Measurements from ENCODE around the gene SEC61A2.
A peak's percentile ranks its signal among the peaks of the same experiment; 100 is the strongest.

Gene SEC61A2

DNA sequence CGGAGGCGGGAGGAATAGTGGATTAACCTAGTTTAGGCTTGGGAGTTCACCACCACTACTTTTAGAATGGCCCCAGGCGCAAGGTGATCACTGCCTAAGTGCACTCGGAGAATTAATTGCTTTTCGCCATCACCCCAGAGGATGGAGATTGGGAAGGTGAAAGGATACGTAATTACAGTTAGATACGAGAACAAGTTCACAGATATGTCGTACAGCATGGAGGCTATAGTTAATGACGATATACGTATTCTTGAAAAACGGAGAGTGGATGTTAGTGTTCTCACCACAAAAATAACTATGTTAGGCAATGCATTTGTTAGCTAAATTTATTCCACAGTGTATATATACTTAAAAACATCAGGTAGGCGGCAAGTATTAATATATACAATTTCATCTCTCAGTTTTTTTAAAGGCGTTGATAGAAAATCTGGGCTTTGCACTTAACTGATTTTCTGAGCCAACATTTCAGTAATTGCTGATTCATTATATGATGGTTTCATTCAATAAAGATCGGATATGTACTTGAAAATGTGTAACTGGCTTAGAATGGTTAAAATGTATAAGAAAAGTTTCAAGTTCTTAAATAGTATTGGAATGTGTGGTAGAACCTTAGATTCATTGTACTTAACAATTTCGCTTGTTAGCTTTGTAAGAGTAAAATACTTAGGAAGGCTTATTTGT, 67.2 kb downstream of the SEC61A2 start:
- TF ChIP-seq EZH2phosphoT487 (IDR thresholded peaks at IDR 0.05; ENCODE audit: borderline replicate concordance) (no peak), CTCF (conservative IDR thresholded peaks at IDR 0.05; ENCODE audit: low read length) (no peak)
- H3K36me3 ChIP-seq (ENCODE audit: insufficient read depth, low read length) = peaks cover 17% of the 10 kb centered on the region
- peaks cover 27% of the 10 kb centered on the region for H4K20me1 ChIP-seq (ENCODE audit: insufficient read depth, low read length, poor library complexity, severe bottlenecking)

DNA sequence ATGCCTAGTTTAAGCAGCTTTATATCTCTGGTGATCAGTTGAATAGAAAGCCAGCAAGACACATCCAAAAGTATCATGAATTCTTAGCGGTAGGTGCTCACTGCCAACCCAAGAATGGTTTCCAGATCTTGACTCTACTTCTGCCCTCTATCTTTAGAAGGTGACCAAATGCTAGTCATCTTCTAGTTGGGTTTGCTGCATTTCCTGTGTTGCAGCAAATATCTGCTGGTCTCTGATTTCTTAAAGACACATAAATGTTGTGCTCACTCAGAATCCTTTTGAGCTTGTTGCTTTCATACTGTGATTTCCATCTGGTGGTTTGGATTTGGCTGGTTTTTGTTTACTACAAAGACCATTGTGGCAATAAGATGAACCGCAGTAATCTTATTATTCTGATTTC, 68.7 kb downstream of the SEC61A2 start:
- H3K4me2 ChIP-seq (ENCODE audit: low read depth, low read length, poor library complexity, severe bottlenecking) = peak overlapping the region; percentile 75
- peaks cover 29% of the 10 kb centered on the region for H3K36me3 ChIP-seq (ENCODE audit: insufficient read depth, low read length)
- no peaks in the 10 kb centered on the region for H3K9me3 ChIP-seq (ENCODE audit: insufficient read depth, low read depth, low read length)
- peaks cover 90% of the 10 kb centered on the region for H3K79me2 ChIP-seq (ENCODE audit: insufficient read depth, low read length)
- no peaks in the 10 kb centered on the region for H3K9me2 ChIP-seq (replicated peaks; ENCODE audit: low read depth, low read length)
- H2AFZ ChIP-seq (ENCODE audit: low read length) = no peak overlapping the region
- H3K4me1 ChIP-seq (ENCODE audit: insufficient read depth, low read length, poor library complexity, severe bottlenecking) = peaks cover 45% of the 10 kb centered on the region
- H3K4me3 ChIP-seq (ENCODE audit: low read length, poor library complexity, severe bottlenecking) = peak overlapping the region; percentile 55
- TF ChIP-seq EZH2phosphoT487 (IDR thresholded peaks at IDR 0.05; ENCODE audit: borderline replicate concordance) = no peak
- no peak for TF ChIP-seq CTCF (conservative IDR thresholded peaks at IDR 0.05; ENCODE audit: low read length)
- H4K20me1 ChIP-seq (ENCODE audit: insufficient read depth, low read length, poor library complexity, severe bottlenecking) = peaks cover 32% of the 10 kb centered on the region
- H3F3A ChIP-seq (ENCODE audit: low read depth) = no peaks in the 10 kb centered on the region
- H3K9ac ChIP-seq (ENCODE audit: low read depth, low read length, poor library complexity, severe bottlenecking) = no peak overlapping the region
- H3K27me3 ChIP-seq (ENCODE audit: insufficient read depth, low read length, poor library complexity, severe bottlenecking) = no peaks in the 10 kb centered on the region

More for the DNA sequence above, 67.2 kb downstream of the SEC61A2 start:
- no peaks in the 10 kb centered on the region for H3K9me3 ChIP-seq (ENCODE audit: insufficient read depth, low read depth, low read length)
- H3K9ac ChIP-seq (ENCODE audit: low read depth, low read length, poor library complexity, severe bottlenecking) = peak overlapping the region; percentile 87
- H3K4me1 ChIP-seq (ENCODE audit: insufficient read depth, low read length, poor library complexity, severe bottlenecking) = peaks cover 49% of the 10 kb centered on the region
- H3K9me2 ChIP-seq (replicated peaks; ENCODE audit: low read depth, low read length) = no peaks in the 10 kb centered on the region
- peak overlapping the region; percentile 88 for H3K4me2 ChIP-seq (ENCODE audit: low read depth, low read length, poor library complexity, severe bottlenecking)
- no peaks in the 10 kb centered on the region for H3K27me3 ChIP-seq (ENCODE audit: insufficient read depth, low read length, poor library complexity, severe bottlenecking)
- peaks cover 89% of the 10 kb centered on the region for H3K79me2 ChIP-seq (ENCODE audit: insufficient read depth, low read length)
- H2AFZ ChIP-seq (ENCODE audit: low read length) = peak overlapping the region; percentile 96; the same call in 1 of the 2 replicates
- peak overlapping the region; percentile 91 for H3K4me3 ChIP-seq (ENCODE audit: low read length, poor library complexity, severe bottlenecking)
- no peaks in the 10 kb centered on the region for H3F3A ChIP-seq (ENCODE audit: low read depth)

GRCh38 chr10:12200850-12201249, 71.4 kb downstream of the SEC61A2 start:
- H3K4me1 ChIP-seq (ENCODE audit: insufficient read depth, low read length, poor library complexity, severe bottlenecking) = peaks cover 31% of the 10 kb centered on the region
- peaks cover 34% of the 10 kb centered on the region for H4K20me1 ChIP-seq (ENCODE audit: insufficient read depth, low read length, poor library complexity, severe bottlenecking)
- H3K4me2 ChIP-seq (ENCODE audit: low read depth, low read length, poor library complexity, severe bottlenecking) = peak overlapping the region; percentile 64
- TF ChIP-seq CTCF (conservative IDR thresholded peaks at IDR 0.05; ENCODE audit: low read length) = no peak
- no peak for TF ChIP-seq EZH2phosphoT487 (IDR thresholded peaks at IDR 0.05; ENCODE audit: borderline replicate concordance)
- peak overlapping the region; percentile 46 for H3K4me3 ChIP-seq (ENCODE audit: low read length, poor library complexity, severe bottlenecking)
- peaks cover 43% of the 10 kb centered on the region for H3K36me3 ChIP-seq (ENCODE audit: insufficient read depth, low read length)
- peaks cover 92% of the 10 kb centered on the region for H3K79me2 ChIP-seq (ENCODE audit: insufficient read depth, low read length)
- no peaks in the 10 kb centered on the region for H3K9me3 ChIP-seq (ENCODE audit: insufficient read depth, low read depth, low read length)
- H2AFZ ChIP-seq (ENCODE audit: low read length) = no peak overlapping the region
- peak overlapping the region; percentile 30 for H3K9ac ChIP-seq (ENCODE audit: low read depth, low read length, poor library complexity, severe bottlenecking)
- H3K9me2 ChIP-seq (replicated peaks; ENCODE audit: low read depth, low read length) = no peaks in the 10 kb centered on the region
- H3F3A ChIP-seq (ENCODE audit: low read depth) = no peaks in the 10 kb centered on the region
- no peaks in the 10 kb centered on the region for H3K27me3 ChIP-seq (ENCODE audit: insufficient read depth, low read length, poor library complexity, severe bottlenecking)
